Glomerular endothelial cell (primary cell): Measurements from ENCODE around the gene KIRREL3. TPM values are rescaled to one million over a fixed set of nuclear protein-coding genes. Genes with fewer than 3 reads are reported as not detected.

Experiments
- DNase-seq: peaks from one replicate; pipeline ENCODE4 v3.0.0-alpha.2; 2011; ENCODE audit warnings: low read depth, low spot score; ENCODE audit errors: extremely low read depth
- total RNA-seq: library from RNA; depleted of rRNA; stranded (reverse); fragments of >200 nt; gene quantifications from 2 replicates; pipeline ENCODE4 v1.2.3, GENCODE V29; 2015

The KIRREL3 gene
- total RNA-seq, 1 donor from 2014 or later, result 0.93 TPM

GRCh38 chr11:126612671-126613070 is 387.9 kb downstream of the KIRREL3 start:
- no peak for DNase-seq

GRCh38 chr11:126611438-126611837 is 389.1 kb downstream of the KIRREL3 start:
- DNase-seq, result no peak

GRCh38 chr11:126608658-126609057 is 391.9 kb downstream of the KIRREL3 start:
- no peak for DNase-seq

GRCh38 chr11:126607776-126608541 is 392.6 kb downstream of the KIRREL3 start:
- no peak for DNase-seq

- DNase-seq, result no peak
Measured at GRCh38 chr11:126607374-126607773, 393.2 kb downstream of the KIRREL3 start.

- no peak for DNase-seq
Measured at GRCh38 chr11:126606484-126606883, 394.1 kb downstream of the KIRREL3 start.

GRCh38 chr11:126604461-126604860 is 396.1 kb downstream of the KIRREL3 start:
- DNase-seq, result no peak

- DNase-seq, result no peak
Measured at GRCh38 chr11:126603486-126603885, 397.1 kb downstream of the KIRREL3 start.

- DNase-seq, result no peak
Measured at GRCh38 chr11:126602993-126603392, 397.6 kb downstream of the KIRREL3 start.

GRCh38 chr11:126602349-126602940 is 398.1 kb downstream of the KIRREL3 start:
- DNase-seq, result no peak

- no peak for DNase-seq
Measured at GRCh38 chr11:126601550-126602215, 398.9 kb downstream of the KIRREL3 start.

GRCh38 chr11:126601136-126601535 is 399.4 kb downstream of the KIRREL3 start:
- DNase-seq, result no peak

- no peak for DNase-seq
Measured at GRCh38 chr11:126599217-126599897, 401.2 kb downstream of the KIRREL3 start.

- no peak for DNase-seq
Measured at GRCh38 chr11:126598344-126599216, 402.0 kb downstream of the KIRREL3 start.

- no peak for DNase-seq
Measured at GRCh38 chr11:126597041-126597440, 403.5 kb downstream of the KIRREL3 start.

GRCh38 chr11:126596474-126596873 is 404.1 kb downstream of the KIRREL3 start:
- no peak for DNase-seq

GRCh38 chr11:126595560-126595959 is 405.0 kb downstream of the KIRREL3 start:
- no peak for DNase-seq

- DNase-seq, result no peak
Measured at GRCh38 chr11:126594921-126595367, 405.6 kb downstream of the KIRREL3 start.

- no peak for DNase-seq
Measured at GRCh38 chr11:126592496-126593410, 407.8 kb downstream of the KIRREL3 start.
